ENCODE measurements around the gene GRIN1. TPM values are rescaled to one million over a fixed set of nuclear protein-coding genes. Genes with fewer than 3 reads are reported as not detected.

The GRIN1 gene
- total and polyA plus RNA-seq, 2 of the 13 experiments (the other 11 are each of a cell fraction or from before 2014, with no cell fraction given): 0.13 TPM; not detected in 1

- H3K4me2 ChIP-seq (ENCODE audit: low read depth, low read length): no peak overlapping the region
- DNase-seq (ENCODE audit: low spot score) (no peak), FAIRE-seq (no peak), ATAC-seq (no peak)
- ChIA-PET POLR2A (no interaction called here), CTCF (ENCODE audit: low intra/inter-chr PET ratio, low total read pairs) (no interaction called here)
- H3K27ac ChIP-seq (ENCODE audit: extremely low read length, insufficient read depth, low read length): no peak overlapping the region
- no peak overlapping the region for H2AFZ ChIP-seq (ENCODE audit: low read length)
- peaks cover 7% of the 10 kb centered on the region; the same call in 1 of the 2 replicates for H3K4me1 ChIP-seq (ENCODE audit: insufficient read depth, low read length)
- H4K20me1 ChIP-seq (ENCODE audit: insufficient read depth, low read length): no peaks in the 10 kb centered on the region
- H3K4me3 ChIP-seq (replicated peaks in 1 of 3; ENCODE audit: insufficient read depth in 1 of 3, low read depth in 2 of 3, low read length in 3 of 3): no peak overlapping the region
- H3K36me3 ChIP-seq (replicated peaks in 1 of 2; ENCODE audit: control insufficient read depth in 1 of 2, insufficient read depth in 2 of 2, low read length in 2 of 2): peaks cover under 1 to 1% of the 10 kb centered on the region in 2 experiments; a peak in 1 of 5 replicates
- peaks cover 0 to 25% of the 10 kb centered on the region in 2 experiments; a peak in 3 of 5 replicates for H3K27me3 ChIP-seq (ENCODE audit: control insufficient read depth in 1 of 2, insufficient read depth in 2 of 2, low read length in 2 of 2)
- intact Hi-C loops (cut with micrococcal nuclease; ENCODE audit: unreplicated experiment) (loop anchor here (10.0 kb wide), 1 partner anchor 60 kb away; the partner anchor contains the start of gene DPP7), in situ Hi-C loops (cut with HindIII; ENCODE audit: extremely low pct_ligation_motif_present, low pct_unique_long_range_greater_than_20kb) (no loop called here)
- no peak for TF ChIP-seq SRSF4 (IDR thresholded peaks at IDR 0.05; ENCODE audit: low read depth, low read length, poor library complexity, severe bottlenecking)
- no peak for TF ChIP-seq ZKSCAN1 (IDR thresholded peaks at IDR 0.05; ENCODE audit: low read length)
- no peak for TF ChIP-seq ZNF709 (CRISPR knock-in tag; IDR thresholded peaks at IDR 0.05)
- TF ChIP-seq, protein P1, sequence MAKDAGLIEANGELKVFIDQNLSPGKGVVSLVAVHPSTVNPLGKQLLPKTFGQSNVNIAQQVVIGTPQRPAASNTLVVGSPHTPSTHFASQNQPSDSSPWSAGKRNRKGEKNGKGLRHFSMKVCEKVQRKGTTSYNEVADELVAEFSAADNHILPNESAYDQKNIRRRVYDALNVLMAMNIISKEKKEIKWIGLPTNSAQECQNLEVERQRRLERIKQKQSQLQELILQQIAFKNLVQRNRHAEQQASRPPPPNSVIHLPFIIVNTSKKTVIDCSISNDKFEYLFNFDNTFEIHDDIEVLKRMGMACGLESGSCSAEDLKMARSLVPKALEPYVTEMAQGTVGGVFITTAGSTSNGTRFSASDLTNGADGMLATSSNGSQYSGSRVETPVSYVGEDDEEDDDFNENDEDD (CRISPR knock-in tag; IDR thresholded peaks at IDR 0.05; ENCODE audit: borderline replicate concordance): no peak
- TF ChIP-seq, protein P2, sequence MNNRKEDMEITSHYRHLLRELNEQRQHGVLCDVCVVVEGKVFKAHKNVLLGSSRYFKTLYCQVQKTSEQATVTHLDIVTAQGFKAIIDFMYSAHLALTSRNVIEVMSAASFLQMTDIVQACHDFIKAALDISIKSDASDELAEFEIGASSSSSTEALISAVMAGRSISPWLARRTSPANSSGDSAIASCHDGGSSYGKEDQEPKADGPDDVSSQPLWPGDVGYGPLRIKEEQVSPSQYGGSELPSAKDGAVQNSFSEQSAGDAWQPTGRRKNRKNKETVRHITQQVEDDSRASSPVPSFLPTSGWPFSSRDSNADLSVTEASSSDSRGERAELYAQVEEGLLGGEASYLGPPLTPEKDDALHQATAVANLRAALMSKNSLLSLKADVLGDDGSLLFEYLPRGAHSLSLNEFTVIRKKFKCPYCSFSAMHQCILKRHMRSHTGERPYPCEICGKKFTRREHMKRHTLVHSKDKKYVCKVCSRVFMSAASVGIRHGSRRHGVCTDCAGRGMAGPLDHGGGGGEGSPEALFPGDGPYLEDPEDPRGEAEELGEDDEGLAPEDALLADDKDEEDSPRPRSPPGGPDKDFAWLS (CRISPR knock-in tag; IDR thresholded peaks at IDR 0.05; ENCODE audit: borderline replicate concordance): no peak
- TF ChIP-seq RXRB (CRISPR knock-in tag; IDR thresholded peaks at IDR 0.05; ENCODE audit: borderline replicate concordance): no peak
- TF ChIP-seq ZNF569 (CRISPR knock-in tag; IDR thresholded peaks at IDR 0.05; ENCODE audit: borderline replicate concordance): no peak
- TF ChIP-seq ZNF160 (CRISPR knock-in tag; IDR thresholded peaks at IDR 0.05): no peak
- no peak for TF ChIP-seq KDM3A (CRISPR knock-in tag; IDR thresholded peaks at IDR 0.05; ENCODE audit: low read depth)
- TF ChIP-seq ZNF501 (CRISPR knock-in tag; IDR thresholded peaks at IDR 0.05): no peak
- no peak for TF ChIP-seq SP4 (CRISPR knock-in tag; IDR thresholded peaks at IDR 0.05)
- no peak for TF ChIP-seq NR2F6 (IDR thresholded peaks at IDR 0.05)
- TF ChIP-seq NR2F6 (CRISPR knock-in tag; IDR thresholded peaks at IDR 0.05): no peak
- no peak overlapping the region for H3K9ac ChIP-seq (ENCODE audit: insufficient read depth, low read depth, low read length)
- H3K9me3 ChIP-seq (ENCODE audit: low read length): no peaks in the 10 kb centered on the region
- BruUV-seq (replicated peaks): no TSS peak
- 96% methylated on average over 22 of the region's 34 CpGs for WGBS (ENCODE audit: low lambda C conversion rate)
- no peaks in the 10 kb centered on the region for H3K79me2 ChIP-seq (ENCODE audit: insufficient read depth, low read length)
Measured at GRCh38 chr9:137174722-137175293, 35.9 kb downstream of the GRIN1 start.

All from HepG2 (cell line).